ENCODE data around the gene DPEP3.
A peak's percentile ranks its signal among the peaks of the same experiment; 100 is the strongest.
"Not testable (repeated sequence)": the region's sequence is repeated elsewhere in the genome, so short reads cannot be mapped to it uniquely, and the experiment has no call there.

Gene DPEP3

GRCh38 chr16:68000450-68000849, 20.2 kb upstream of the DPEP3 start:
- TF ChIP-seq CTCF (conservative IDR thresholded peaks at IDR 0.05; ENCODE audit: low read length) = no peak
- no peak overlapping the region for H3K4me3 ChIP-seq (ENCODE audit: low read length)

GRCh38 chr16:67999985-68000384, 19.7 kb upstream of the DPEP3 start:
- no peak for TF ChIP-seq CTCF (conservative IDR thresholded peaks at IDR 0.05; ENCODE audit: low read length)
- H3K4me3 ChIP-seq (ENCODE audit: low read length) = no peak overlapping the region
- DNase-seq (ENCODE audit: low read depth) = no peak

More at GRCh38 chr16:68000450-68000849, 20.2 kb upstream of the DPEP3 start:
- DNase-seq (ENCODE audit: low read depth) = no peak

GRCh38 chr16:67998779-67999688, 18.7 kb upstream of the DPEP3 start, which contains the start of gene DPEP2:
Gene DPEP2, minus strand, starts transcription at chr16:67999484. Its CDS starts 6,272 bp downstream, at chr16:67993212.
- H3K4me3 ChIP-seq (ENCODE audit: low read length); DNase-seq (ENCODE audit: low read depth): not testable (repeated sequence)

GRCh38 chr16:67998231-67998778, 18.0 kb upstream of the DPEP3 start:
- DNase-seq (ENCODE audit: low read depth) = not testable (repeated sequence)

GRCh38 chr16:67996666-67997065, 16.4 kb upstream of the DPEP3 start:
- no peak for DNase-seq (ENCODE audit: low read depth)
- no peak for TF ChIP-seq CTCF (conservative IDR thresholded peaks at IDR 0.05; ENCODE audit: low read length)
- H3K4me3 ChIP-seq (ENCODE audit: low read length) = no peak overlapping the region

More at GRCh38 chr16:67998231-67998778, 18.0 kb upstream of the DPEP3 start:
- H3K4me3 ChIP-seq (ENCODE audit: low read length) = not testable (repeated sequence)

GRCh38 chr16:67995423-67995822, 15.1 kb upstream of the DPEP3 start:
- no peak overlapping the region for H3K4me3 ChIP-seq (ENCODE audit: low read length)
- no peak for DNase-seq (ENCODE audit: low read depth)
- no peak for TF ChIP-seq CTCF (conservative IDR thresholded peaks at IDR 0.05; ENCODE audit: low read length)

- not testable (repeated sequence) for H3K4me3 ChIP-seq (ENCODE audit: low read length); DNase-seq (ENCODE audit: low read depth)
Observed at GRCh38 chr16:67994040-67994408, 13.7 kb upstream of the DPEP3 start.

GRCh38 chr16:67993207-67994039, 13.1 kb upstream of the DPEP3 start:
- peak overlapping the region; percentile 39 for H3K4me3 ChIP-seq (ENCODE audit: low read length)
- DNase-seq (ENCODE audit: low read depth) = peak; percentile 67
- TF ChIP-seq CTCF (conservative IDR thresholded peaks at IDR 0.05; ENCODE audit: low read length) = peak; percentile 68
